Middle frontal gyrus (tissue), 1 donor: ENCODE data around the gene MACROH2A2.
"Not testable (repeated sequence)": the region's sequence is repeated elsewhere in the genome, so short reads cannot be mapped to it uniquely, and the experiment has no call there.

Source experiments
- DNase-seq: peaks from one replicate; pipeline ENCODE4 v3.0.0-alpha.2; 2015; ENCODE audit warnings: low spot score; ENCODE audit errors: extremely low spot score

Gene MACROH2A2

GRCh38 chr10:70101068-70101562 lies 48.5 kb downstream of the MACROH2A2 start:
- not testable (repeated sequence) for DNase-seq

- DNase-seq: no peak
Measured at GRCh38 chr10:70101668-70102067, 49.0 kb downstream of the MACROH2A2 start.

DNA sequence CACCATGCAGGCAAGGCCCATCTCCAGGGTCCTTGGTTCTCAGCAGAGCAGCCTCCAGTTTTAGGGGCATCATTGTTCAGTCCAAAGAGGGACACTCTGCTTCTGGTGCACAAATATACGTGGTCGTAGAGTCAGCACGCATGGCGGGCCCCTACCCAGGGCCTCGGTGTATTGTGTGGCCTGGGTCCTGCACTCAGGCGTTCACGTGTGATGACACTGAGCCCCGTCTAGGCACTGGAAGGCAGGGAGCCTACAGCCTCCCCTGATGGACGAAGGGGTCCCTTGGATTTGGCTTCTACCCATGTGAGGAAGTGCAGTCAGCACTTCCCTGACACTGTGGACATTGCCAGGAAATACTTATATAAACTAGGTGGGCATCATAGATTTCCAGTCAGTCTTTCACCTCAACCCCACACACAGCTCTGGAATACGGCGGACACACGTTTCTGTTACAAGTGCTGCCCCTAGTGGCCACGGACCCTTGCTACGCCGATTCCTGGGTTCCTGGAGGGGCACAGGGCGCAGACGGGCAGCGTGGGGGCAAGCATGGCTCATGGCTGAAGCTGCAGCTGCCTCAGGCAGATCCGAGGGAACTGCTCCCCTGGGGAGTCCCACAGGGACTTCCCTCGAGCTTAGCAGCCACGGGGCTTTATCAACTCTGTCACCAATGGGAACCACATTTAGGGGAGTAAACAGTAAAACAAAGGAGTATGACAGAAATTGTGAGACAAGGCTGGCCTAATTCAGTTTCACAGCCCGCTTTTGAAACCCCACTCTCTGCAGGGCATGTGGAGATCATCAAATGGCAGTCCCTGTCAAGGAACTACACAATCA lies 54.5 kb downstream of the MACROH2A2 start:
- no peak for DNase-seq

DNA sequence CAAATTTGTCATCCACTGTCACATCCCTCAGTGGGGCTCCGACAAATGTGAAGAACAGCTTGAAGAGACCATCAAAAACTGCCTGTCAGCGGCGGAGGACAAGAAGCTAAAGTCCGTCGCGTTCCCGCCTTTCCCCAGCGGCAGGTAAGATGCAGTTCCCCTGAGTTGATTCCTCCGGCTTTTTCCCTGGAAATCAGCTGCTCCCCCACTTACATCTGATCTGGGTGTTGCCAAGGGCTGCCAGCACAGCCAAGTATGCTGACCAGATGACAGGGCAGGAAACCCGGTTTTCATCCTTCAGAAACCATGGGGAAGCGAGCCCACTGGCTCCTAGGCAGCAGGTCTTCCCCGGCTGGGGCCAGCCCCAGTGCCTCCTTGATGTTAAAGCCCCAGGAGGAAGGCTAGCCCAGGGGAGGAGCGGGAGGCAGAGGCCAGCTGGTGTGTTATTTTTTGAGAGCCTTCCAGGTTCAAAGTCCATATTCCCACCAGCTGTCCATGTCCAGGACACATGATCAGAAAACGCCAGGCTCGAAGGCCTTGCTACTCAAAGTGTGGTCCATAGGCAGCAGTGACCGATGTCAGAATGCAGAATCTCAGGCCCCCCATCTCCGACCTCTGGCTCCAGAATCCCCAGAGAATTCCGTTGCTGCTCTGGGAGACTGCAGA lies 56.6 kb downstream of the MACROH2A2 start:
- no peak for DNase-seq

DNA sequence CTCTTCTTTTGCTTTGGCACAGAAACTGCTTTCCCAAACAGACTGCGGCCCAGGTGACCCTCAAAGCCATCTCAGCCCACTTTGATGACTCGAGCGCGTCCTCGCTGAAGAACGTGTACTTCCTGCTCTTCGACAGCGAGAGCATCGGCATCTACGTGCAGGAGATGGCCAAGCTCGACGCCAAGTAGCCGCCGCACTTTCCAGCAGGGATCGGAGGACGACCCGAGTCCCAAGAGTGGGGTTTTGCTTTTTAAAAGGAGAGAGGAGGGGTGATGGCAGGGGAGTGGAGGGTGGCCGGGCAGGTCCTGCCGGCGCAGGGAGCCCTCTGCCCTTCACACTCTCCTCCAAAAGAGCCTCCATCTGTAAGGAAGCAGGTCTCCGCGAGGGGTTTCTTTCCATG lies 58.9 kb downstream of the MACROH2A2 start:
- DNase-seq: no peak

DNA sequence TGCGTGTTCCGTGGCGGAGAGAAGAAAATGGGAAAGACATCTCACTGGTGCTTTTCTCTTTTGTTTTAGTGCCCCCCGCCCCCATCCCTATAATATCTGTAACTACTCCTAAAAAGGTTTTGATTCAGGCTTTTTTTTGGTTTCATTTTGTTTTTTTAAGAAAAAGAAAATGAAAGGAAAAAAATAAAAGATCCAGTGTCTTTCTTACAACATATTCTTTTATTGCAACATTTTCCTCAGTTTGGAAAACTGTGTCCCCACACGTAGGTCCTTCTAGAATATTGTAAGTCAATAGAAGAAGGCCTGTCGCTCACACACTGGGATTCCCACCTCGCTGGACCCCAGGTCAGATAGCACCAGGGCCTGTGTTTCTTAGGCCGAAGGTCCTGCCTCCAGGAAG lies 59.4 kb downstream of the MACROH2A2 start:
- no peak for DNase-seq

DNA sequence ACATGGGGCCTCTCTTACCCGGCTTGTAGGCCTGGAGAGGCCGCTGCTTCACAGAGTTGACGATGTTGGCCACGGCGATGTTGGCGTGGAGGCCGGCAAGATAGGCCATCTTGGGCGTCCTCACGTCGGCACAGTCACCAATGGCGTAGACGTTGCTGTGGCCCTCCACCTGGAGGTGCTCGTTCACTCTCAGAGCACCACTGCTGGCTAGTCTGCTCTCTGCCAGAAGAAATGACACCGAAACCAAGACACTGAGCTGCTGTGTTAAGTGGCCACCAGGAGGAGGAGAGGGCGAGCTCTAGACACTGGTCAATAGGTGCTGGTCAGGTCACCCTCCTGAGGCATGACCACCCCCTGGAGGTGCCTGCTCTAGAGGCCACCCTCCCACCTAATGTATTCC lies 62.3 kb downstream of the MACROH2A2 start:
- no peak for DNase-seq

- no peak for DNase-seq
Measured at GRCh38 chr10:70115948-70116682, 63.5 kb downstream of the MACROH2A2 start.

DNA sequence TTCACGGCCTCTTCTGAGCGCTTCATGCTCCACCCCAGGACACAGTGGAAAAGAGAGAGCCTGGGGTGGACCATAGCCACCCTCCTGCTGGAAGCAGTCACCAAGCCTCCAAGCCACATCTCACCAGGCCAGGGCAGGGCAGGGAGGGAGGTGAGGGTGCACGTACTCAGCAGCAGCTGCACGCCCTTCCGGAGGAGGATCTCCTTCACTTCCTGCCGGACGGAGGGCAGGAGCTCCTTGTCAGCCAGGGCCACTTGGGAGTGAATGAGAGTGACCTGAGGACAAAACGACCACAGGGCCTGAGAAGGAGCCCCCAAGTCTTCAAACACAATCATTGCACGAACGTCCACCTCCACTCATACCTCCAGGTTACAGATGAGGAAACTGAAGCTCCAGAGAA lies 65.0 kb downstream of the MACROH2A2 start:
- DNase-seq: no peak

- DNase-seq: no peak
Measured at GRCh38 chr10:70118196-70118595, 65.5 kb downstream of the MACROH2A2 start.

DNA sequence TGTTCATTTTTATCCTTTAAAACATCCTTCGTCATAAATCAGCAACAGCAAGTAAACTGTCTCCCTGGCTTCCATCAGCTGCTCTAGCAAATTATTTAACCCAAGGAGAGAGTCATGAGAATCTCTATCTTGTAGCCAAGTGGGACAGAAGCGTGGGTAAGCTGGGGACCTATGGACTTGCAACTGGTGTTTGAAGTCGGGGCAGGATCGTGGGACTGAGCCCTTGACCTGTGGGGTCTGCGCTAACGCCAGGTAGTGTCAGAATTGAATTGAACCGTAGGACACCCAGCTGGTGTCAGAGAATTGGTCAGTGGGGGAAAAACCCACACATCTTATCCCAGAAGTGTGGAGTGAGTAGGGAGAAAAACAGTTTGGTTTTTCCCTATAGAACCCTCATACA lies 66.6 kb downstream of the MACROH2A2 start:
- no peak for DNase-seq

GRCh38 chr10:70119623-70120022 lies 67.0 kb downstream of the MACROH2A2 start:
- DNase-seq: no peak

DNA sequence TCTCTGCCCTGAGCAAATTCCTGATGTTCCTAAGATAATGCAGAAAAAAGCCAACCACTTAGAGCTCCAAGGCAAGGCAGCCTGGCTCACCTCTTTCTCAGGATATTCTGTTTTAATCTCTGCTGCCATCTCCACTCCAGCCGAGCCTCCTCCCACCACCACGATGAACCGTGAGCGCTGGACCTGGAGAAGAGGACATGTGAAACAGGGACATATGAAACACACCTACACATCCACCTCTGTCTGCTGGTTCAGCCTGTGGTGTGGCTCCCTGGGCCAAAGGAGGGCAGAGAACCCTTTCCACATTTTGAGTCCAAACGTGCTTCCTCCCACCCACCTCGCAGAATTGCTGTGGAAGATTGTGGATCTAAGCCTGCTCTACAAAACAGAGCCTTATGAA lies 67.8 kb downstream of the MACROH2A2 start:
- no peak for DNase-seq

GRCh38 chr10:70121281-70121949 lies 68.8 kb downstream of the MACROH2A2 start:
- DNase-seq: no peak

DNA sequence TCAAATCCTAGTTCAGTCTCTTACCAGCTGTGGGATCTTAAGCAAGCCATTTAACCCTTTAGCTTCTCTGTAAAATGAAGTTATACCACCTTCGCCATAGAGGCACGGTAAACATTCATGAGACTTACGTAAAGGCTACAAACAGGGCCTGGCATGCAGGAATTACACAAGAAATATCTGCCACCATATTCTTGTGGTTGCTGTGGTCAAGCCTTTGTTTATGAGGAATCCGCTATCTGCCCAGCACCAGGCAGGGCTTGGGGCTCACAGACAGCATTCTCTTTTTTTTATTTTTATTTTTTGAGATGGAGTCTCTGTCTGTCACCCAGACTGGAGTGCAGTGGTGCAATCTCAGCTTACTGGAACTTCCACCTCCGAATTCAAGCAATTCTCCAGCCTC lies 70.1 kb downstream of the MACROH2A2 start:
- no peak for DNase-seq

GRCh38 chr10:70123166-70123565 lies 70.5 kb downstream of the MACROH2A2 start:
- not testable (repeated sequence) for DNase-seq

- DNase-seq: no peak
Measured at GRCh38 chr10:70123817-70124216, 71.2 kb downstream of the MACROH2A2 start.

DNA sequence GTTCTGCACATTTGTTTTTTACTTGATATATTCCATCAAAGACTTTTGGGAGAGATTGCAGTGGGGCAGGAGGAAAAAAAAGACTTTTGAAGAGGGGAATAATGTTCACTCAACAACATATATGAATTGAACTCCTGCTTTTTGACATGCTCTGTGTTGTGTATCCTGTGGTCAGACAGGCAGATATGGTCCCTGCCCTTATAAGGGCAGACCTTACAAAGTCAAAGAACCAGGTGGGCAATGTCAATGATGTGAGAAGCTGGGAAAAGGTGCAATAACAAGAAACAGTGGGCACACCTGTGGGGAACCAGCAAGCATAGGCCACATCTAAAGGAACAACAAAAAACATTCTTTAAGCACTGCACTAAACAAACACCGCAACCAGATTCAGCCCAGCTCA lies 71.8 kb downstream of the MACROH2A2 start:
- no peak for DNase-seq

- no peak for DNase-seq
Measured at GRCh38 chr10:70124918-70125317, 72.3 kb downstream of the MACROH2A2 start.

GRCh38 chr10:70125918-70126552 lies 73.4 kb downstream of the MACROH2A2 start:
- DNase-seq: no peak
